Measurements from ENCODE around the gene SLC35A1. TPM values are rescaled to one million over a fixed set of nuclear protein-coding genes. Genes with fewer than 3 reads are reported as not detected.

The SLC35A1 gene
- total and polyA plus RNA-seq, 2 of the 8 experiments (the other 6 are each of a cell fraction or from before 2014, with no cell fraction given), result 4.7 to 9.2 TPM

- H2BK15ac ChIP-seq (ENCODE audit: low read length), result no peak overlapping the region
- no peak overlapping the region for H3K4me2 ChIP-seq (ENCODE audit: insufficient read depth in 1 of 2, low read depth in 2 of 2, low read length in 2 of 2)
- no peak overlapping the region for H2BK120ac ChIP-seq (replicated peaks; ENCODE audit: low read depth, low read length)
- no peak overlapping the region for H2AK5ac ChIP-seq (ENCODE audit: low read depth, low read length)
- H2BK5ac ChIP-seq (ENCODE audit: low read depth, low read length), result no peak overlapping the region
- H3K36me3 ChIP-seq (ENCODE audit: control insufficient read depth in 2 of 4, insufficient read depth in 4 of 4, low read length in 3 of 4), result peaks cover 0 to 41% (median 10%) of the 10 kb centered on the region in 4 experiments; a peak in 5 of 8 replicates
- H3K27ac ChIP-seq (ENCODE audit: low read depth, low read length), result no peak overlapping the region
- no peak overlapping the region for H3K18ac ChIP-seq (ENCODE audit: extremely low read depth, low read length)
- POLR2A ChIA-PET (ENCODE audit: partially characterized antibody), result interaction anchor here (0.6 to 0.7 kb wide), 2 partner anchors 32 to 454 kb away, joined by 3 read pairs; no protein-coding TSS in a partner anchor
- no peak overlapping the region for H4K91ac ChIP-seq (replicated peaks; ENCODE audit: insufficient read length, low read length)
- H3K14ac ChIP-seq (ENCODE audit: insufficient read length), result no peak overlapping the region
- no peaks in the 10 kb centered on the region for H3K23me2 ChIP-seq (ENCODE audit: low read depth, low read length)
- no peak for DNase-seq (ENCODE audit: low read depth in 1 of 2, low spot score in 2 of 2)
- H3K27me3 ChIP-seq (replicated peaks in 1 of 4; ENCODE audit: control insufficient read depth in 3 of 4, extremely low read depth in 1 of 4, insufficient read depth in 3 of 4, low read length in 3 of 4), result no peaks in the 10 kb centered on the region
- H3K4ac ChIP-seq (replicated peaks; ENCODE audit: insufficient read length, low read depth, low read length), result no peak overlapping the region
- no peak overlapping the region for H3K56ac ChIP-seq (replicated peaks; ENCODE audit: insufficient read length, low read depth, low read length)
- no peaks in the 10 kb centered on the region for H3K79me2 ChIP-seq (ENCODE audit: control insufficient read depth in 1 of 2, insufficient read depth in 2 of 2, low read length in 2 of 2)
- no peak overlapping the region for H3K23ac ChIP-seq (ENCODE audit: insufficient read length)
- H4K8ac ChIP-seq (ENCODE audit: extremely low read depth, insufficient read depth, low read length), result no peak overlapping the region
- H3K4me3 ChIP-seq (ENCODE audit: extremely low read depth in 1 of 4, insufficient read depth in 2 of 4, low read depth in 3 of 4, low read length in 4 of 4), result no peak overlapping the region
- H2BK20ac ChIP-seq (ENCODE audit: low read length), result no peak overlapping the region
- no peak overlapping the region for H2BK12ac ChIP-seq (ENCODE audit: low read depth, low read length)
- H3K9ac ChIP-seq (replicated peaks in 1 of 4; ENCODE audit: extremely low read depth in 1 of 4, low read depth in 3 of 4, low read length in 3 of 4), result no peak overlapping the region
- H4K5ac ChIP-seq (ENCODE audit: insufficient read length, low read depth, low read length), result no peak overlapping the region
- 96% methylated on average over 2 of the region's 2 CpGs; no CpG with 5 or more reads in 1 of the 2 experiments for WGBS, 2 experiments (ENCODE audit: extremely low coverage in 1 of 2, insufficient coverage in 1 of 2, insufficient read length in 1 of 2, insufficient replicate concordance in 2 of 2, low coverage in 1 of 2, low lambda C conversion rate in 2 of 2, missing lambda C conversion rate in 1 of 2)
- no peak overlapping the region for H2AFZ ChIP-seq (ENCODE audit: low read length)
- H3K79me1 ChIP-seq (ENCODE audit: low read depth, low read length), result no peaks in the 10 kb centered on the region; the same call in 1 of the 2 replicates
- CTCF ChIA-PET (ENCODE audit: partially characterized antibody), result interaction anchor here (0.6 to 0.7 kb wide), 2 partner anchors 32 to 334 kb away, joined by 3 read pairs; no protein-coding TSS in a partner anchor
- no peak for FAIRE-seq
- H3K4me1 ChIP-seq (replicated peaks in 1 of 4; ENCODE audit: control insufficient read depth in 3 of 4, insufficient read depth in 4 of 4, low read length in 3 of 4), result no peaks in the 10 kb centered on the region
- H4K20me1 ChIP-seq (replicated peaks in 1 of 2; ENCODE audit: control insufficient read depth in 1 of 2, insufficient read depth in 2 of 2, low read length in 2 of 2), result peaks cover 0 to 3% of the 10 kb centered on the region in 2 experiments
- no peaks in the 10 kb centered on the region for H3K9me3 ChIP-seq (ENCODE audit: insufficient read depth in 2 of 2, low read depth in 1 of 2, low read length in 1 of 2)
Measured at GRCh38 chr6:87534377-87535047, 61.7 kb downstream of the SLC35A1 start.

Data from H1 (cell line).